IPS-18c (cell line): Measurements from ENCODE around the gene TMEM128.

ENCODE experiments used
- H3K4me3 ChIP-seq: 2 replicates; pipeline ENCODE4 v1.7.0; 2013; ENCODE audit warnings: low read depth, mild to moderate bottlenecking, low read length, moderate library complexity; ENCODE audit not compliant: insufficient read depth
- H3K9me3 ChIP-seq: one replicate; pipeline ENCODE4 v1.6.1; 2013; ENCODE audit warnings: mild to moderate bottlenecking, low read length, moderate library complexity; ENCODE audit not compliant: control insufficient read depth, insufficient read depth

TMEM128 gene, protein sequence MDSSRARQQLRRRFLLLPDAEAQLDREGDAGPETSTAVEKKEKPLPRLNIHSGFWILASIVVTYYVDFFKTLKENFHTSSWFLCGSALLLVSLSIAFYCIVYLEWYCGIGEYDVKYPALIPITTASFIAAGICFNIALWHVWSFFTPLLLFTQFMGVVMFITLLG

DNA sequence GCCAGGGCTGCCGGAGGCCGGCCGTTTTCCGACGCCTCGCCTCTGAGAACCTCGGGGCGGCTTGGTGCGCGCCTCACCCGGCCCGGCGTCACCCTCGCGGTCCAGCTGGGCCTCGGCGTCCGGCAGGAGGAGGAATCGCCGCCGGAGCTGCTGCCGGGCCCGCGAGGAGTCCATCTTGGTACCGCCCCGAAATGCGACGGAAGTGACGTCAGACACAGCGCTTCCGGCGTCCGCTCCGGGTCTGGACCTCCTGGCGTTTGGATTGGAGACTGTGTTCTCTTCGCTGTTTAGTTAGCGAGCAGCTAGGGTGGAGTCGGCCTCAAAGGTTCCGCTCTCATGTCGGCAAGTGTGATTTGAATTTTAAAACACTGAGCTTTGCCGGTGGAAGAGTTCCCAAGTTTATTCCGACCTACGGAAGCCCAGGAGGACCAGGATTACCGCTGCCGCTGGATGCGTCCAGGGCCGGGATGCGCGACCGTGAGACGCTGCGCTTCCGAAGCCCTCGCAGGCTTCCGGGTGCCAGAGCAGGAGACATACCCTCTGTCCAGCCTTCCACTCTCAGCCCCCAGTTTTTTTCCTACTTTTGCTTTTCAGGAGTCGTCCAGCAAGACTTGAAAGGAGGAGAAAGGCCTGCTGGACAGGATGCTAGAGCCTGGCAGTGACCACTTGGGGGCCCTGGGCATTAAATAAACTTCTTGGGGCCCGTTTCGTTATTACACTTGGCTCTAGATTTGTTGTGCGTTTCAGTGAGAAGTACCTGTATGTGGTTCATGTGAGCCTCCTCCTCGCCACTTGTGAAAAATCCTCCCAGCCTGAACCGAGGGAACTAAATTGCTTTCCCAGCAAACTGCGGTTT is at the start of gene TMEM128:
TSS of gene TMEM128 (minus strand) at position 195 of the 856 bp plus-strand sequence. CDS start at position 174, 21 bp downstream.
- no peaks in the 10 kb centered on the region for H3K9me3 ChIP-seq

DNA sequence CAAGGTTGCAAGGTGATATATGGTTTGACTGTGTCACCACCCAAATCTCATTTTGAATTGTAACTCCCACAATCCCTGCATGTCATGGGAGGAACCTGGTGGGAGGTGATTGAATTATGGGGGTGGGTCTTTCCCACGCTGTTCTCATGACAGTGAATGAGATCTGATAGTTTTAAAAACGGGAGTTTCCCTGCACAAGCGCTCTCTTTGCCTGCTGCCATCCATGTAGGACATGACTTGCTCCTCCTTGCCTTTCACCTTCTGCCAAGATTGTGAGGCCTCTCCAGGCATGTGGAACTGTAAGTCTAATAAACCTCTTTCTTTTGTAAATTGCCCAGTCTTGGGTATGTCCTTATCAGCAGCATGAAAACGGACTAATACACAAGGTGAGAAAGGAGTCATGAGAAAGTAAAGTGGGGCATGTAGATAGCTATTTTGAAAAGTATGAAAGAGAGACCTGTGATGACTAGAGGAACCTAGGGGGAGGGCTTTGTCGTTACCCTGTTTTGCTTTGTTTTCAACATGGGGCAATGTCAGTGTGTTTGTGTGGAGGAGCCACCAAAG is 48.3 kb upstream of the TMEM128 start:
- no peaks in the 10 kb centered on the region for H3K9me3 ChIP-seq
- H3K4me3 ChIP-seq = no peak overlapping the region

More for the DNA sequence above, at the start of gene TMEM128:
- H3K4me3 ChIP-seq = peak within 1 kb of the TSS; percentile 93

DNA sequence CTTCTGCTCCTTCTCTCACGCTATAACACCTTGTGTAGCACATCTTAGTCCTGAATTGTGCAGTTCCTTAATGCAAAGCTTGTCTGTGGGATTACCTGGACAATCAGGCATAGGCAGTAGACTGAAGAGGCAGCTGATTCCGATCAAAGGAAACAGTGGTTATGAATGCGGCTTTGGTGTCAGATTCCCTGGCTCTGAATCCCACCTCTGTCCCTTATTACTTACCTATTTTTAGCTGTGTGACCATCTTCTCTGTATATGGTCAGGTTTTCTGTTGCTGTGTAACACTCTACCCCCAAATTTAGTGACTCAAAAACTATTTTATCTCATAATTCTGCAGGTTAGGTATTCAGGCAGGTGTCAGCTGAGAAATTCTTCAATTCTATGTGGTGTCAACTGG is 45.3 kb upstream of the TMEM128 start:
- H3K4me3 ChIP-seq = no peak overlapping the region

DNA sequence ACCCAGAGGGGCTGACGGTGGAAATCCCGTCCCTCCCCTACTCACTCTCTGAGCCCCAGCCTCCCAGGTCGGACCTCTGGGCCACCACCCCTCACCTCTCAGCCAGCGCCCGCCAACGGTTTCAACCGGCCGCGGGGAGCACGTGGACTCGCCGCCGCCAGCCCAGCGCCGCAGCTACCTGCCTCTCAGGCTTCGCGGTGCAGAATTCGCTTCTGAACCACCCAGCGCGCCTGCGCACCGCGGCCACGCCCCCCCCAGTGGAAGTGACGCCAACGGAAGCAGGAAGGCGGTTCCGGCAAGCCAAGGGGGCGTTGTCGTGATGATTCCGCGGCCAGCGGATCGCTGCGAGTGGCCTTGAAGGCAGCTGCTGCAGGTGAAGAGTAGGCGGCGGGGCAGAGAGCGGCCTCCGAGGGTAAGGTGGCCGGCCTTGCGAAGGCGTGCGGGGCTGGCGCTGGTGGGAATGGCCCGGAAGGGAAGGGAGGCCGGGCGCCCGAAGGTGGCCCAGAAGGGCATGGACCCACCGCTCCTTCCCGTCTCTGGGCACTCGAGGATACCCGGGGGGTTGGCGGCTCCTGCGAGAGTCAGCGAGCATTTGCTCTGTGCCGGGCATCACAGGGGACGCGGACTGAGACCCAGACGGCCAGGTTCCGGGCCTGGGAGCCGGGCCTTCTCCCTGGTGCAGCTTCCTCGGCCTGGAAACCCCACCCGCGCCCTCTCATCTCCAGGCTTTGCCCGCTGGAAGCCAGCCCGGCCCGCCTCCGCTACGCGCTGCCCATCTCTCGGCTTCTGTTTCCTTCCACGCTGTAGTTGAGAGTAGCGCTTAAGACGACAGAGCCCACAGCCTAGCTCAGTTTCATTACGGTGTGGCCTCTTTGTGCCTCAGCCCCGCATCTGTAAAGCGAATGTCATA is 42.2 kb upstream of the TMEM128 start, which contains the start of the genes LYAR and ZBTB49:
TSS of gene LYAR (minus strand) at position 214 of the 910 bp plus-strand sequence. CDS start 6,412 bp downstream, outside the sequence.
TSS of gene ZBTB49 (plus strand) at position 311 of the 910 bp plus-strand sequence. CDS start 9,695 bp downstream, outside the sequence.
- H3K9me3 ChIP-seq = no peaks in the 10 kb centered on the region

More for the DNA sequence above, 45.3 kb upstream of the TMEM128 start:
- H3K9me3 ChIP-seq = no peaks in the 10 kb centered on the region

DNA sequence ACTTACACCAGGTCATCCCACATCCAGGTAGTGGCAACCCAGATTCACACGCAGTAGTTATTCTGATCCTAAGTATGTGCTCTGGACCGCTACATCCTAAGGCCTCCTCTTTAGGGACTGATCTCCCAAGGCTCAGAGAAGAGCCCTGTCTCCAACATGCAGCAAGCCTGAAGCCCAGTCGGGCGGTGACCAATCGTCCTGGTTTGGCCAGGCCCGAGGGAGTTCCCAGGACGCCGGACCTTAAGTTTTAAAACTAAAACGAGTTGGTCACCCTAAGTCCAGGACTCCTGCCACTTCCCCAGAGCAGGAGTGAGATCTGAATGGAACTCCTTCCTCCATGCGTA is 41.5 kb upstream of the TMEM128 start:
- peak overlapping the region; percentile 95 for H3K4me3 ChIP-seq
- no peaks in the 10 kb centered on the region for H3K9me3 ChIP-seq

More for the DNA sequence above, 42.2 kb upstream of the TMEM128 start, which contains the start of the genes LYAR and ZBTB49:
- peak within 1 kb of the TSS; percentile 95 for H3K4me3 ChIP-seq

DNA sequence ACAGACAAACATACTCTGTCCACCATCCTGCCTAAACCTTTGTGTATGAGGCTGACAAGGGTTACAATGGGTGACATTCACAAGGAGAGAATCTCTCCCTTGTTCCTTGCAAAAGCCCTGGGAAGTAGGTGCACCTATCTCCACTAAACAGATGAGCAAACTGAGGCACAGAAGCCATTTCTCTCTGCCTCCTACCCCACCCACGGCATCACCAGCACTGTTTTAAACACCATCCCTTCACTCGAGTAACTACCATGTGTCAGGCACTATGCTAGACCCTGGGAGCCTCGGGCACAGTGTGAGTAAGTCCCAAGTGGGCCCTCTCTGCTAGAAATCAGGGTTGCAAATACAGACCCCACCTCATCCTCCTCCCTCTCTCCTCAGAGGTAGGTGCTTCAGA is 41.0 kb upstream of the TMEM128 start:
- Histone ChIP-seq H3K9me3 (no peaks in the 10 kb centered on the region), H3K4me3 (peak overlapping the region; percentile 95)

DNA sequence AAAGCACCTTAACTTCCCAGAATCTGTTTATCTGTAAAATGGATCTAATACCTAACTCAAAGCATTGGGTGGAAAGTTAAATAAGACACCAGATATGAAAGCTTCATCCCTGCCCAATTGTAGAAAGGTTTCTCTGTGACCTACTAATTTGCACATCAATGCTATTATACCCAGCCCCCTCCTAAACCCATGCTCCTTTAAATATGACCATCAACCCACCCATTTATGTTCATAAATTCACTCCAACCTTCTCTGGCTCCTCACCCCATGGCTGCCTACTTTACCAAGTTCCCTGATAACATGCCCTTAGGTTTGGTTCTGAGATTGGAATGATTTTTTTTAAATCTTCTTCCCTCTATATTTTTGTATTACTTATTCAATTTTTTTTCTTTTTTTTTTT is 40.1 kb upstream of the TMEM128 start:
- no peak overlapping the region for H3K4me3 ChIP-seq
- H3K9me3 ChIP-seq = no peaks in the 10 kb centered on the region

DNA sequence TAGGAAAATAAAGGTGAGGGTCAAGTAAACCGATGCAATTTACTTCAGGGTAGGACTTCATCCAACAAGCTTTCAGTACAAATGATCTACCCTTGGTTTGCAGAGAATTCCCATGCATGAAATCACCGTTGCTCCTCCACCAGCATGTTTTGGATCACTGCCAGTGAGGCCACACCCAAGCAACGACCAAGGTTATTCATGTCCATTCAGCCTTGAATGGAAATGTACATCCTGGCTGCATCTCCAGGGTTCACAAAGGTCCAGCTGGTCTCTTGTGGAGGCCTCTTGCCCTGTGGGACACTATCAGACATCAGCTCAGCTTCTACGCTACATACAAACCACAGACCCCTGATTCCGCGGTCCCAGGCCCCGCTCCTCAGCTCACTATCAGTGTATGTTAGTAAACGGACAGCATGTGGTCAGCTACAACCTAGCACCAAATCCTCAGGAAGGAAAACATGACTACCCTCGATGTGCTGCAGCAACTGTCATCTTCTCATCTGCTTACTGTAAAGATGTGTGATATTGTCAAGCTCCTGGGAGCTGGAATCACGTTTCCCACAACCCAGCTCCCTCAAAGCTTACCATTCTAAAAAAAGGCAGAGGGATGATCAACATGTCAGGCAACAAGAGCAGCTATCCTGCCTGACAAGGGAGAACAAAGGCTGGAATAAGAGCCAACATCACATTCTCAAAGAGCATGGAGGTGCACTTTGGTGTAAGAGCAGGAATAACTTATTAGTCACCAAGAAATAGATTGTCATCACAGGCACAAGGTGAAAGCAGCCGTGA is 37.0 kb upstream of the TMEM128 start:
- Histone ChIP-seq H3K9me3 (no peaks in the 10 kb centered on the region), H3K4me3 (no peak overlapping the region)

DNA sequence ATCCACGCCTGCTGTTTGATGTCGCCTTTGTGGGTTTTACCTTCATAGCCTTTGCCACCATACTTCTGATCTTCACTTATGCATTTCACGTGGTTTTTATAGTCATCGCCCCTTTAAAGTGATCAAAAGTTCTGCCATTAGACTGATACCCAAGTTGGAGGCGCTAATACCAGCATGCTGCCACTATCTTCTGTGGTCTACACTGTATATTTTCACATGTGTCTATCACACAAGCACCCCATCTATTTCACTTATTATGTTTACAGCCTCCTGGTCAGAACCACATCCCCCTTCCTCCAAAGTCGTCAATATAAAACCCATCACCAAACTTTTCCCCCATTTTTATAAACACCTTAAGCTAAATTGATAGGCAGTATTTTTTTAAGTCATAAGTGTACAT is 33.8 kb upstream of the TMEM128 start:
- Histone ChIP-seq H3K9me3 (no peaks in the 10 kb centered on the region), H3K4me3 (no peak overlapping the region)

DNA sequence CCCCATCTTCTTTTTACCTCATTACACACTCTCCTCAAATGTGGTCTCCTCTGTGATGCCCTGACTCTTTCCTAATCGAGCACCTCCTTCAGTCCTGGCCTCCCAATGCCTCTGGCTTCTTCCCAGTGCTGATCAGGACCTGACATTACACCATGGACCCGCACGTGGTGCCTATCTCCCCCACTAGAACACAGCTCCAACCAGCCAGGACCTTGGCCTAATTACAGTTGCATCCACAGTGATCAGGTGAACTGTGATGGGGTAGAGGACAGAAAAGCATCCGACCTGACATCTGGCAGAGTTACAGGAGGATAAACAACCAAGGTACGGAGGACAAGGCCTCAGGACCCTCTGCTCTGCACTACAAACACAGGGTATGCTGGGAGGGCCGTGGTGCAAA is 29.5 kb upstream of the TMEM128 start:
- no peak overlapping the region for H3K4me3 ChIP-seq
- no peaks in the 10 kb centered on the region for H3K9me3 ChIP-seq

DNA sequence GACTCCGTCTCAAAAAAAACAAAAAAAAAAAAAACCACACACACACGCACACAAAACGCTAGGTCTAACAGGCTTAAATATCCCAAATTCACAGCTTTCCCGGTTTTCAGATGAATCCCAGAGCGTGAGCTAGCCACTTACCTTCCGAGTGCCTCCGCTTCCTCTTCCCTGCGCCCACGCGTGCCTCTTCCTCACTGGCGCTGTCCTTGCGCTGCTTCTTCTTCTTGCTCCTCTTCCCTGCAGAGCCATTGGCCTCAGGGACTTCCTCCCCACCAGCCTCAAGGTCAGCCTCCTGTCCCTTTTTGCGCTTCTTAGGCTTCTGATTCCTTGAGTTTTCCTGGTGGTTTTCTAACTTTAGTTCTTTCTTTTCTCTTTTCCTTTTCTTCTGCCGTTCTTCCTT is 26.2 kb upstream of the TMEM128 start:
- H3K9me3 ChIP-seq = no peaks in the 10 kb centered on the region
- H3K4me3 ChIP-seq = no peak overlapping the region

DNA sequence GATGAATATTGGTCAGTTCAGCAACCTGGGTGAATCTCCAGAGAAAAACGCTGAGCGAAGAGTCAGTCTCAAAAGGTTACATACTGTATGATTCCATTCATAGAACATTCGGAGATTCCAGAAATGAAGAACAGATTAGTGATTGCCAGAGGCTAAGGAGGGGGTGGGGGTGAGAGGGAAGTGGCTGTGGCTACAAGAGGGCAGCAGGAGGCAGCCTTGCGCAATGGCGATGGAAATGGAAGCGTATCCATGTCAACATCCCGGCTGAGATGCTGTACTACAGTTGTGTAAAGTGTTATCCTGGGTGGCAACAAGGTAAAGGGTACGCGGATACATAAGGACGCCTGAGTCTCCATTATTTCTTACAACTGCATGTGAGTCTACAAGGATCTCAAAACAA is 23.9 kb upstream of the TMEM128 start:
- Histone ChIP-seq H3K9me3 (no peaks in the 10 kb centered on the region), H3K4me3 (no peak overlapping the region)

DNA sequence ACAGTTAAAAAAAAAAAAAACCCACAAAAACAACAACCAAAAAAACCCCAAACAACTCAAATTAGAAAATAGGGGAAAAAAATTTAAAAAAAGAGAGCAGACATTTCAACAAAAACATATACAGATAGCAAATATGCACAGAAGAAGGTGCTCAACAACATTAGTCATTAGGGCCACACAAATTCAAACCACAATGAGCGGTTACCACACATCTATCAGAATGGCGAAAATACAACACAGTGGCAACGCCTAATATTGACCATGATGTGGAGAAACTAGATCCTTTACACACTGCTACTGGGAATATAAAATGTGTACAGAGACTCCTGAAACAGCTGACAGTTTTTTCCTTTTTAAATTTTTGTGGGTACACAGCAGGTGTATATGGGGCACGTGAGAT is 22.5 kb upstream of the TMEM128 start:
- H3K9me3 ChIP-seq = no peaks in the 10 kb centered on the region
- no peak overlapping the region for H3K4me3 ChIP-seq

DNA sequence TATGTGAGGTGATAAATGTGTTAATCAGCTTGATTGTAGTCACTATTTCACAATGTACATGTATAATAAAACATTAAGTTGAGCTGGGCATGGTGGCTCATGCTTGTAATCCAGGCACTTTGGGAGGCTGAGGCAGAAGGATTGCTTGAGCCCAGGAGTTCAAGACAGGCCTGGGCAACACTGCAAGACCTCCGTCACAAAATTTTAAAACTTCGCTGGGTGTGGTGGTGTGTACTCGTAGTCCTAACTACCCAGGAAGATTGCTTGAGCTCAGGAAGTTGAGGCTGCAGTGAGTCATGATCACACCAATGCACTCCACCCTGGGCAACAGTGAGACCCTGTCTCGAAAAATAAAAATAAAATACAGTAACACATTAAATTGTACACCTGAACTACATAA is 21.8 kb upstream of the TMEM128 start:
- no peak overlapping the region for H3K4me3 ChIP-seq
- H3K9me3 ChIP-seq = no peaks in the 10 kb centered on the region

DNA sequence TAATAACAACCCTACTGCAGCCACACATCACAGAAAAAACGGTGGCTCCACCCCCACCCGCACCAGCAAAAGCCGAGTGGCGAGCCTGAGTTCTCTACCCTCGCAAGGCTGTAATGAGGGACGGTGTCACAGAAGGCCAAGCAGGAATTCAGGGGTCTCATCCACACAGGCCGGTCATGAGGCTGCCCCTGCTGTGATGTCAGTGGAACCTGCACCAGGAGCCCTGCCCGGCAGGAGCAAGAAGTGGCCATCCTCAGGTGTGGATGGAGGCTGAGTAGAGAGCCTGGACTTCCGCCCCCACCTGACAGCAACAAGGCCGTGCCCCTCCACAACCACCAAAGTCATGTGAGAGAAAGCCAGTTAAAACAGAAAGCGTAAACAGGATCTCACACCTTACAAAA is 21.3 kb upstream of the TMEM128 start:
- Histone ChIP-seq H3K4me3 (no peak overlapping the region), H3K9me3 (no peaks in the 10 kb centered on the region)

DNA sequence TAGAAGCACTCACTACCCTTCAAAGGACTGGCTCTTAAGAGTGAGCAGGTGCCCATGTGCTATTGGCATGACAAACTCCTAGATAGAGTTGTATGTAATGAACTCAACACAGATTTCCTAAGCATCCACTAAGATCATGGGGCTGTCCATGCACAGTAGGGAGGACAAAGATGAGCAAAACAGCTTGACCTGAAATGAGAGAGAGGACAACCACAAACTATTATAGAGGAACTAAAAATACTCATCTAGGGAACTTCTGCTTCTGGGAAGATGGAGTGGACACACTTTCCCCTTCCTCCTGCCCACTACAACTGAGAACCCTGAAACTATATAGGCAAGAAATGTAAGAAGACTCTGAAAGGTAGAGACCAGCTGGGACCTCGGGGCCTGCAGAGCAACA is 20.8 kb upstream of the TMEM128 start:
- H3K9me3 ChIP-seq = no peaks in the 10 kb centered on the region
- H3K4me3 ChIP-seq = no peak overlapping the region
